ENCODE results near the gene MPP7. TPM values are rescaled to one million over a fixed set of nuclear protein-coding genes. Genes with fewer than 3 reads are reported as not detected.
A peak's percentile ranks its signal among the peaks of the same experiment; 100 is the strongest.

The MPP7 gene
- total and polyA plus RNA-seq, 2 of the 8 experiments (the other 6 are each of a cell fraction or from before 2014, with no cell fraction given), result 1.9 to 9.3 TPM

- Histone ChIP-seq H3K27me3 (replicated peaks in 1 of 4; ENCODE audit: control insufficient read depth in 3 of 4, extremely low read depth in 1 of 4, insufficient read depth in 3 of 4, low read length in 3 of 4) (peaks cover 0 to under 1% (median 0%) of the 10 kb centered on the region in 4 experiments; a peak in 1 of 7 replicates), H3K4me3 (ENCODE audit: extremely low read depth in 1 of 4, insufficient read depth in 2 of 4, low read depth in 3 of 4, low read length in 4 of 4) (no peak overlapping the region), H2BK5ac (ENCODE audit: low read depth, low read length) (no peak overlapping the region), H3K27ac (ENCODE audit: low read depth, low read length) (no peak overlapping the region), H3K79me1 (ENCODE audit: low read depth, low read length) (no peaks in the 10 kb centered on the region), H4K91ac (replicated peaks; ENCODE audit: insufficient read length, low read length) (no peak overlapping the region), H3K79me2 (ENCODE audit: control insufficient read depth in 1 of 2, insufficient read depth in 2 of 2, low read length in 2 of 2) (peaks cover 0 to 2% of the 10 kb centered on the region in 2 experiments; a peak in 1 of 4 replicates), H3K9me3 (ENCODE audit: insufficient read depth in 2 of 2, low read depth in 1 of 2, low read length in 1 of 2) (no peaks in the 10 kb centered on the region), H3K4me2 (ENCODE audit: insufficient read depth in 1 of 2, low read depth in 2 of 2, low read length in 2 of 2) (no peak overlapping the region), H3K23me2 (ENCODE audit: low read depth, low read length) (no peaks in the 10 kb centered on the region), H2AK5ac (ENCODE audit: low read depth, low read length) (no peak overlapping the region), H2BK20ac (ENCODE audit: low read length) (no peak overlapping the region), H3K4ac (replicated peaks; ENCODE audit: insufficient read length, low read depth, low read length) (no peak overlapping the region), H4K8ac (ENCODE audit: extremely low read depth, insufficient read depth, low read length) (no peak overlapping the region), H3K18ac (ENCODE audit: extremely low read depth, low read length) (no peak overlapping the region), H2AFZ (ENCODE audit: low read length) (no peak overlapping the region), H3K23ac (ENCODE audit: insufficient read length) (no peak overlapping the region), H3K56ac (replicated peaks; ENCODE audit: insufficient read length, low read depth, low read length) (no peak overlapping the region), H2BK120ac (replicated peaks; ENCODE audit: low read depth, low read length) (no peak overlapping the region), H3K36me3 (ENCODE audit: control insufficient read depth in 2 of 4, insufficient read depth in 4 of 4, low read length in 3 of 4) (no peaks in the 10 kb centered on the region), H4K5ac (ENCODE audit: insufficient read length, low read depth, low read length) (no peak overlapping the region), H2BK12ac (ENCODE audit: low read depth, low read length) (0 out of 2 replicates have a peak overlapping the region, but pooled peaks have one; percentile 17), H2BK15ac (ENCODE audit: low read length) (no peak overlapping the region), H3K14ac (ENCODE audit: insufficient read length) (no peak overlapping the region), H4K20me1 (replicated peaks in 1 of 2; ENCODE audit: control insufficient read depth in 1 of 2, insufficient read depth in 2 of 2, low read length in 2 of 2) (no peaks in the 10 kb centered on the region), H3K9ac (replicated peaks in 1 of 4; ENCODE audit: extremely low read depth in 1 of 4, low read depth in 3 of 4, low read length in 3 of 4) (no peak overlapping the region), H3K4me1 (replicated peaks in 1 of 4; ENCODE audit: control insufficient read depth in 3 of 4, insufficient read depth in 4 of 4, low read length in 3 of 4) (peaks cover 0 to 5% (median 2%) of the 10 kb centered on the region in 4 experiments; a peak in 4 of 7 replicates)
- ChIA-PET CTCF (ENCODE audit: partially characterized antibody) (interaction anchor here (0.7 to 8.8 kb wide), 10 partner anchors 9 to 95 kb away, joined by 3 to 60 read pairs (median 4); no protein-coding TSS in a partner anchor), POLR2A (ENCODE audit: partially characterized antibody) (interaction anchor here (1.6 kb wide), 1 partner anchor 35 kb away, joined by 3 read pairs; no protein-coding TSS in a partner anchor)
- DNase-seq (ENCODE audit: low read depth in 1 of 2, low spot score in 2 of 2) (no peak), FAIRE-seq (no peak)
- 94% methylated on average over 5 of the region's 5 CpGs; no CpG with 5 or more reads in 1 of the 2 experiments for WGBS, 2 experiments (ENCODE audit: extremely low coverage in 1 of 2, insufficient coverage in 1 of 2, insufficient read length in 1 of 2, insufficient replicate concordance in 2 of 2, low coverage in 1 of 2, low lambda C conversion rate in 2 of 2, missing lambda C conversion rate in 1 of 2)
- TF ChIP-seq PHF8 (conservative IDR thresholded peaks at IDR 0.05; ENCODE audit: low read depth, low read length), result no peak
- no peak for TF ChIP-seq TBP (IDR thresholded peaks at IDR 0.05; ENCODE audit: low read depth, low read length)
- no peak for TF ChIP-seq ATF2 (IDR thresholded peaks at IDR 0.05; ENCODE audit: low read length)
- TF ChIP-seq RBBP5 (IDR thresholded peaks at IDR 0.05; ENCODE audit: borderline replicate concordance, low read depth, low read length), result no peak
- no peak for TF ChIP-seq GABPA (IDR thresholded peaks at IDR 0.05; ENCODE audit: borderline replicate concordance, insufficient read depth, low read length)
- no peak for TF ChIP-seq JUN (IDR thresholded peaks at IDR 0.05; ENCODE audit: low read depth, low read length)
- TF ChIP-seq SAP30 (IDR thresholded peaks at IDR 0.05; ENCODE audit: insufficient read depth, insufficient replicate concordance, low read length), result no peak
- no peak for TF ChIP-seq USF2 (IDR thresholded peaks at IDR 0.05; ENCODE audit: low read length)
- TF ChIP-seq ZNF274 (IDR thresholded peaks at IDR 0.05; ENCODE audit: borderline replicate concordance, extremely low read depth, low read length), result no peak
- TF ChIP-seq JUND (IDR thresholded peaks at IDR 0.05; ENCODE audit: low read length), result no peak
- TF ChIP-seq NRF1 (IDR thresholded peaks at IDR 0.05; ENCODE audit: low read depth, low read length), result no peak
These were observed 3.9 kb downstream of the MPP7 start for GRCh38 chr10:28298951-28299350.

Data from H1 (cell line).